HT-29 (cell line): Measurements from ENCODE around the gene RPL13. TPM values are rescaled to one million over a fixed set of nuclear protein-coding genes. Genes with fewer than 3 reads are reported as not detected.

Experiments
- DNase-seq: peaks from one replicate; pipeline ENCODE4 v3.0.0-alpha.2; 2015; ENCODE audit warnings: low spot score
- total RNA-seq: library from RNA; depleted of rRNA; stranded (reverse); fragments of >200 nt; shearing (Covaris generic); gene quantifications from 2 replicates; pipeline ENCODE4 v1.2.3, GENCODE V29; 2014

Gene RPL13
- total RNA-seq, 1 experiment from 2014 or later, result 8,222 TPM

DNA sequence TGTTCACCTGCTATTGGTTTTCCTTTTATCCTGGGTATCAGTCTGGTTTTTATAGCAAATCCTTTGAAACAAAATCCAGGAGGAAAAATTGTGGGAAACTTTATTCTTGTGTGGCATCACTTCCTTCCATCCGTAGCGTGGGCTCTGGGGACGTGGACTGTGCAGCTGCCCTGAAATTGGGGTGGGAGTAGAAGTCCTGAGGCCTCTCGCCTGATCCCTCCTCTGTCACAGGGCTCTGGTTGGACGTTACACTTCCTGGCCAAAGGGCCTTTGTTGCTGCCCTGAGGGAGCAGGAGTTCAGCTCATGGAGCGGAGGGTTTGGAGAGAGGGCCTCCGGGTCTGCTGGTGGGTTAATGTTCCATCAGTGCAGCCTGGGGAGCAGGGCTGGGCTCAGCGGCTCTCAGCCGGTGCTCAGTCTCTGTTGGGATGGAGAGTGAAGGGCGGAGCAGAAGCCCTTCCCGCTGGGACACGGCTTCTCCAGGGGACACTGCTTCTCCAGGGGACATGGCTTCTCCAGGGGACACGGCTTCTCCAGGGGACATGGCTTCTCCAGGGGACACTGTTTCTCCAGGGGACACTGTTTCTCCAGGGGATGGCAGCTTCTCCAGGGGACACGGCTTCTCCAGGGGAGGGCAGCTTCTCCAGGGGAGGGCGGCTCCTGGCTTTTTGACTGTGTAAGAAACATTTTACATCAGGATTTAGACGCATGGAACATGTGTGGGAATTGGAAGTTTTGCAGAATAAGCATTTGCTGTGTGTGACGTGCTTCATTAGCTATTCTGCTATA is 15.2 kb upstream of the RPL13 start:
- DNase-seq, result no peak

DNA sequence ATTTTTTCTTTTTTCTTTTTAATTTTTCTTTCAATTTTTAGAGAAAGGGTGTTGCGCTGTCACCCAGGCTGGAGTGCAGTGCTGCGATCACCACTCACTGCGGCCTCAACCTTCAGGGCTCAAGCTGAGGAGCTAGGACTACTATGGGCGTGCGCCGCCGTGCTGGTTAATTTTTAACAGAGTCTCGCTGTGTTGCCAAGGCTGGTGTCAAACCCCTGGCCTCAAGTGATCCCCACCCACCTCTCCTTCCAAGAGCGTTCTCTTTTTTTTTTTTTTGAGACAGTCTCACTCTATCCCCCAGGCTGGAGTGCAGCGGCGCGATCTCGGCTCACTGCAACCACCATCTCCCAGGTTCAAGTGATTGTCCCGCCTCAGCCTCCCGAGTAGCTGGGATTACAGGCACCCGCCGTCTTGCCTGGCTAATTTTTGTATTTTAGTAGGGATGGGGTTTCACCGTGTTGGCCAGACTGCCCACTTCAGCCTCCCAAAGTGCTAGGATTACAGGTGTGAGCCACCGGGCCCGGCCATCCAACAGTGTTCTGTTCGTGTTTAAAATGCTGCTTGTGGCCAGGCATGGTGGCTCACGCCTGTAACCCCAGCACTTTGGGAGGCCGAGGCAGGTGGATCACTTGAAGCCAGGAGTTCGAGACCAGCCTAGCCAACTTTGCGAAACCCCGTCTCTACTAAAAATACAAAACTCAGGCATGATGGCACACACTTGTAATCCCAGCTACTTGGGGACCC is 14.5 kb upstream of the RPL13 start:
- no peak for DNase-seq

DNA sequence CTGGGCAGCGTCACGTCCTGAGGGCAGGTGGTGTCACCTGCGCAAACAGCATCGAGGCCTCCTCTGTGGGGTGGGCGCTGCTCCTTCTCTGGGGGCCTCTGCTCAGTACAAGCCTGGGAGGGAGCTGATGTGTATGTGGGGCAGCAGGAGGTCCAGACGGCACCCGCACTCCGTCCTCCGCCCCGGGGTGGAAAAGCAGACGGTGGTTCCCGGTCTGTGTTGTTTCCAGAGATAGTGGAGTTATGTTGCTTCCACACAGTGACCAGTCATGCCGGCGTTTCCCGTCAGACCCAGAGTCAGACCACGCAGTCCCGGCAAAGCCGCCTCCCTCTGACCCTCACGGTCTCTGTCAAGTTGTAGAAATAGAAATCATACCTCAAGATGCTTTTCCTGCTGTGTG is 13.7 kb upstream of the RPL13 start:
- DNase-seq, result no peak

DNA sequence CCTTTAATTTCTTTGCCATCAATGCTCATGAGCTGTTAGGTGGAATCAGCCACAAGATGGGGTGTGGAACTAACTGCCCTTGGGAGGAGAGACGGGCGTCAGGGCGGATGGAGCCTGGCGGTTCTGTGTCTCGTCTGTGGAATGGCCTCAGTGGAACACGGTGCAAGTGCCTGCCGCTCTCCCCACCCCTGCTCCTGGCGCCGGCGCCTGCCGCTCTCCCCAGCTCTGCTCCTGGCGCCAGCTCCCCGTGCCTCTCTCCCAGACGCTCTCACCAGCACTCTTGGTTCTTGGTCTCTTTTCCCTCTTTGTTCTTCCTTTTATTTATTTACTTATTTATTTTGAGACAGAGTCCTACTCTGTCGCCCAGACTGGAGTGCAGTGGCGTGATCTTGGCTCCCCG is 13.2 kb upstream of the RPL13 start:
- DNase-seq, result no peak

DNA sequence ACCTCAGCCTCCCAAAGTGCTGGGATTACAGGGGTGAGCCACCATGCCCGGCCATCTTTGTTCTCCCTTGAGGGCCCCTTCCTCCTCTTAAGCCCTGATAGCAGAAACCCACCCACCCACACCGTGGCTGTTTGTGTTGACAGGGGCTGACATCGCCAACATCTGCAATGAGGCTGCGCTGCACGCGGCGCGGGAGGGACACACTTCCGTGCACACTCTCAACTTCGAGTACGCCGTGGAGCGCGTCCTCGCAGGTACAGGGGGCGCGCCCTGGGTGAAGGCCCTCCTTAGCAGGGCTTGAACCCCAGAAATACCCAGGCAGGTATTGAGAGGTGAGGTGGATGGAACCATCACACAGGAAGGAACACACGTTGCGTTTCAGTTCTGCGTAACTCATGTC is 12.6 kb upstream of the RPL13 start:
- DNase-seq, result no peak

DNA sequence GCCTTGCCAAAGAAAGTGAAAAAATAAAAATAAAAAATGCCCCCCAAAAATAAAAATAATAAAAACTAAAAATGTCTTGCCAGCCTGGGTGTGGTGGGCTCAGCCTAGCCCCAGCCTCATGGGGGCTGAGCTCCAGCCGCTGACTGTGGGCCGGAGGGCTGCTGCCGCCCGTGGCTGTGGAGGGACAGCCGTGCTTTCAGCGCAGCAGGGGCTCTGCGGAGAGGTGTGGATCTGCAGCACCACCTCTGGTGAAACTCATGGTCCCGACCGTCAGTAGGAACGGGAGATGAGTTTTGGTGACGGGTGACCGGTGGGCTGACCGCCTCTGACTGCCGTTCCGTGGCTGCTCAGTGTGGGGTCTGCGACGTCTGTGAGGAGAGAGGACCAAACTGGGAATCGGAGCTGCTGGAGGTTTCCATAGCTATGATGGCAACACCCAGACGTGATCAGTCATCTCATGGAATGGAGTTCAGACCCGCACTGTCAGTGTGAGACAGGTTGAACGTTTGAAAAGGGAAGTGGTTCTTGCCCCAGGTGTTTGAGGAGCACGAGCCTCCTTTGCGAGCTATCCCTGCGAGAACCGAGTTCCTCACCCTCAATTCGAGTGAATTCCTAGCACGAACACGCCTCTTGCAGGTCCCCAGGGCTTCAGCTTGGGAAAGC is 12.0 kb upstream of the RPL13 start:
- DNase-seq, result no peak

DNA sequence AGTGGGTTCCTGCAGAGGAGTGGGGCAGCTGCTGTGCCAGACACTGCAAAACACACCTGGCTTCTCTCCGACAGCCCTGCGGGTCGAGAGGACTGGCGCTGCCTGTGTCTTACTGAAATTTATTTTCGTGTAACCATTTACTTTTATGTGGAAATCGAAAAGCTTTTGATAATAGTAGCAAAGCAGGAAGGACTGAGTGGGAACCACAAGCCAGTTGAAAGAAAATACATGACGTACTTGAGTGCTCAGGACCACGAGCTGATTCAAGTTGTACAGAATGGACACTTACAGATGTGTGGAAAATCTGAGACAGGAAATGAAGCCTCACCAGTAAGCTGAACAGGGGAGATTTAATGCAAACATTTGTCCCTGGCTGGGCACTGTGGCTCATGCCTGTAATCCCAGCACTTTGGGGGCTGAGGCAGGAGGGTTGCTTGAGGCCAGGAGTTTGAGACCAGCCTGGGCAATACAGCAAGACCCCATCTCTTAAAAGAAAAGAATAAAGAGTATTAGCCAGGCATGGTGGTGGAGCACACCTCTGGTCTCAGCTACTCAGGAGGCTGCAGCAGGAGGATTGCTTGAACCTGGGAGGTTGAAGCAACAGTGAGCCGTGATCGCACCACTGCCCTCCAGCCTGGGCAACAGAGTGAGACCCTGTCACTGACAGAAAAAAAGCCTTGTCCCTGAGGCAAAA is 11.3 kb upstream of the RPL13 start:
- DNase-seq, result no peak

DNA sequence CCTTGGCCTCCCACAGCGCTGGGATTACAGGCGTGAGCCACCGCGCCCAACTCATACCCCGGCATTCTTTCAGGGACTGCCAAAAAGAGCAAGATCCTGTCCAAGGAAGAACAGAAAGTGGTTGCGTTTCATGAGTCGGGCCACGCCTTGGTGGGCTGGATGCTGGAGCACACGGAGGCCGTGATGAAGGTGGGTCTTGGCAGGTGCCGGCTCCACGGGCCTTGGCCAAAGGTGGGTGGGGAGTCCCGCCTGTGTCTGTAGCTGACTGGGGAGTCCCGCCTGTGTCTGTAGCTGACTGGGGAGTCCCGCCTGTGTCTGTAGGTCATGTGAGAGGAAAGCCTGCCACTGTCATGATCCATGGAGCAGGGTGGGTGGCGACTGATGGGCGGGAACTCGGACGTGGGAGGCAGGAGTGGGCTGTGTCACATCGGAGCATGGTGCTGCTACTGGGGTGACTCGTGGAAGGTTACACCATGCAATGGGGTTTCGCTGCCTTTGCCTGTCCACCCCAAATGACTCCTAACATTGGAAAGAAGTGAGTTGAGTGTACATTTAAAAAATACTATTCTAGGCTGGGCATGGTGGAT is 10.0 kb upstream of the RPL13 start:
- DNase-seq, result no peak

DNA sequence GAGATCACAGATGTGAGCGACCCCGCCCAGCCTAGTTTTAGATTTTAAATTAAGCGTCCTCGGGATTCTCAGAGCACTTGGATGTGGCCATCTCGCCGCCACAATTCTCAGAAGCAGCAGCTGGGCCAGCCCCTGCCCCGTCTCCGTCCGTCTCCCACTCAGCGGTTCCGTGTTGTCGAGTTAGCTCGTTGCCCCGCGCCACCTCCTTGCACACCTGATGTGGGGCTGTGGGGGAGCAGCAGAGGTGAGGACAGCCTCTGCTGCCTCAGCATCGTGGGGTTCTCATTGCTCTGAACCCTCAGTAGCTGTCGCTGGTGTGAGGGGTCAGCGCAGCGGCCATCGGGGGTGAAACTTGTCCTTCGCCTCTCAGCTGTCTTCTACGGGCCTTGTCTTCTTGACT is 8.2 kb upstream of the RPL13 start:
- DNase-seq, result no peak

DNA sequence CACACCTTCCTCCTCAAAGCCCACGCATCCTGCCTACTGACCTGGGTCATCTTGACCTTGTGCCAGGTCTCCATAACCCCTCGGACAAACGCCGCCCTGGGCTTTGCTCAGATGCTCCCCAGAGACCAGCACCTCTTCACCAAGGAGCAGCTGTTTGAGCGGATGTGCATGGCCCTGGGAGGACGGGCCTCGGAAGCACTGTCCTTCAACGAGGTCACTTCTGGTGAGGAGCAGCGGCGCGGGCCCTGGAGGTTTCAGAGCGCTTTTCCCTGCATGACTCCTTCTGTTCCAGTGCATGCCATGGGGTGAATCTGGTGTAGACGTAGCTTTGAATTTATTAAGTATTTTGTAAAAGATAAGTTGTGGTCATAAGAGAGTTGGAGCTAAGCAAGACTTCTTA is 7.6 kb upstream of the RPL13 start:
- DNase-seq, result no peak

DNA sequence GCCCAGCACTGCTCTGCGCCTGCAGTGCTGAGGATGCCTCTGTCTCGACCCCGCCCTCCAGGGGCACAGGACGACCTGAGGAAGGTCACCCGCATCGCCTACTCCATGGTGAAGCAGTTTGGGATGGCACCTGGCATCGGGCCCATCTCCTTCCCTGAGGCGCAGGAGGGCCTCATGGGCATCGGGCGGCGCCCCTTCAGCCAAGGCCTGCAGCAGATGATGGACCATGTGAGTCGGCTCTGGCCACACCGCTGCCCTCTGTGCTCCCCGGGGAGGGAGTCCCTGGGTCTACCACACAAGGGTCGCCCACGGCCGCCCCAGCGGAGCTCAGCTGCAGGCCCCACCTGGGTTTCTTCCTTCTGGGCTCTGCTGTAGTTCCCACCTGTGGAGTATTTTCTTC is 6.7 kb upstream of the RPL13 start:
- DNase-seq, result no peak

DNA sequence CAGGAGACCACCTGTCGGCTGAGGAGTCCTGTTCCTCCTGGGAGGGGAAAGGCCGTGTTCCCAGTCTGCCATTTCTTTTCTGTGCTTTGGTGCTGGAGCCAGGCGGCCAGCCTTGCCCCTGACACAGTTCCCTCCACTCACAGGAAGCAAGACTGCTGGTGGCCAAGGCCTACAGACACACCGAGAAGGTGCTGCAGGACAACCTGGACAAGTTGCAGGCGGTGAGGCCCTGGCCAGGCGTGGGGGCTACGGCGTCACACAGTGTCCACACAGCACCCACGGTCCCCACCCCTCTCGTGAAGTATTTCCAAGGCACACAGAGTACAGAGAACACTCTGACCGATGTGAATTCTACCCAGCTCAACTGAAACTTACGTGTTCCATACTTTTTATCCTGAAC is 6.1 kb upstream of the RPL13 start:
- DNase-seq, result no peak

DNA sequence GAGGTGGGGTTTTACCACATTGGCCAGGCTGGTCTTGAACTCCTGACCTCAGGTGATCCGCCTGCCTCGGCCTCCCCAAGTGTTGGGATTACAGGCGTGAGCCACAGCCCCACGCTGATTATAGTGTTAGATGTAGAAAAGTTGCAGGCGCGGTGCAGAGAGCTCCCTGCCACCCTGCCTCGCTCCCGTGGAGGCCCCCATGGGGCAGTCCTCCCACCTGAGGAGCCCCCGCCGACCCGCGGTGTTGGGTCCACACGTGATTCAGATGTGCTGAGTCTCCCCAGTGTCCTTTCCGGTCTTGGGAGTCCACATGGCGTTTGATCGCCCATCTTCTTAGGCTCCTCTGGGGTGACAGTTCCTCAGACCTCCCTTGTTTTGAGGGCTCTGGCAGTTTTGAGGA is 5.2 kb upstream of the RPL13 start:
- no peak for DNase-seq

DNA sequence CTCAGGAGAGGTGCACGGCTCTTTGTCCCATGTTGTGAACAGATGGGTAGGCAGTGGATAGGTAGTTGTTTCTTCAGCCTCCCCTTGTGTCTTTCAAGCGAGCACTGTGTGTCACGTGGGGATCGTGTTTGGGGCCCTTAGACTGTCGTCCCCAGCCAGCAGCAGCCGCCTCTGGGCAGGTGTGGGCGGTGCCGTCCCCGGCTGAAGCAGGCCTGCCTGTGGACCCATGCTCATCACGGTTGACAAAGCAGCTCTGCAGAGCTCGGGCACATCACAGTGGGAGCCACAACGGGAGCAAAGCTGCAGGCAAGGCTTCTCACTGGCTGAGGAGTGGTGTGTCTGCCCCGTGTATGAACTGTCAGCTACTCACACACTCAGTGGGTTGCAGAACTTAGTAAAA is 4.7 kb upstream of the RPL13 start:
- DNase-seq, result no peak

DNA sequence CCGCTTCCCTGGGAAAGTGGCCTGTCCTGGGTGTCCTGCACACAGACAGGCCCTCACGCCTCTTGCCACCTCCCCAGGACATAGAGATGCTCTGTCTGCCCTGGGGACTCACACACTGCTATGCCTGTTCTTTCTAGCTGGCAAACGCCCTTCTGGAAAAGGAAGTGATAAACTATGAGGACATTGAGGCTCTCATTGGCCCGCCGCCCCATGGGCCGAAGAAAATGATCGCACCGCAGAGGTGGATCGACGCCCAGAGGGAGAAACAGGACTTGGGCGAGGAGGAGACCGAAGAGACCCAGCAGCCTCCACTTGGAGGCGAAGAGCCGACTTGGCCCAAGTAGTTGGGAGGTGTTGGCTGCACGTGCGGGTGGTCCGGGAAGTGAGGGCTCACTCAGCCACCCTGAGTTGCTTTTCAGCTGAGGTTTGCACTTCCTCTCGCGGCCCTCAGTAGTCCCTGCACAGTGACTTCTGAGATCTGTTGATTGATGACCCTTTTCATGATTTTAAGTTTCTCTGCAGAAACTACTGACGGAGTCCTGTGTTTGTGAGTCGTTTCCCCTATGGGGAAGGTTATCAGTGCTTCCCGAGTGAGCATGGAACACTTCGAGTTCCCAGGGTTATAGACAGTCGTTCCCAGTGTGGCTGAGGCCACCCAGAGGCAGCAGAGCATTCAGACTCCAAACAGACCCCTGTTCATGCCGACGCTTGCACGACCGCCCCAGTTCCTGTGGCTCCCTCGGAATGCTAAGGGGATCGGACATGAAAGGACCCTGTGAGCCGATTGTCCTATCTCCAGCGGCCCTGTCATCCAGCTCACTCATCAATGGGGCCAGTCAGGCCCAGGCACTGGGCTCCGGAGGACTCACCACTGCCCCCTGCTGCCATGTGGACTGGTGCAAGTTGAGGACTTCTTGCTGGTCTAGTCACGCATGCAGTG is 3.5 kb upstream of the RPL13 start:
- peak; percentile 72 for DNase-seq

DNA sequence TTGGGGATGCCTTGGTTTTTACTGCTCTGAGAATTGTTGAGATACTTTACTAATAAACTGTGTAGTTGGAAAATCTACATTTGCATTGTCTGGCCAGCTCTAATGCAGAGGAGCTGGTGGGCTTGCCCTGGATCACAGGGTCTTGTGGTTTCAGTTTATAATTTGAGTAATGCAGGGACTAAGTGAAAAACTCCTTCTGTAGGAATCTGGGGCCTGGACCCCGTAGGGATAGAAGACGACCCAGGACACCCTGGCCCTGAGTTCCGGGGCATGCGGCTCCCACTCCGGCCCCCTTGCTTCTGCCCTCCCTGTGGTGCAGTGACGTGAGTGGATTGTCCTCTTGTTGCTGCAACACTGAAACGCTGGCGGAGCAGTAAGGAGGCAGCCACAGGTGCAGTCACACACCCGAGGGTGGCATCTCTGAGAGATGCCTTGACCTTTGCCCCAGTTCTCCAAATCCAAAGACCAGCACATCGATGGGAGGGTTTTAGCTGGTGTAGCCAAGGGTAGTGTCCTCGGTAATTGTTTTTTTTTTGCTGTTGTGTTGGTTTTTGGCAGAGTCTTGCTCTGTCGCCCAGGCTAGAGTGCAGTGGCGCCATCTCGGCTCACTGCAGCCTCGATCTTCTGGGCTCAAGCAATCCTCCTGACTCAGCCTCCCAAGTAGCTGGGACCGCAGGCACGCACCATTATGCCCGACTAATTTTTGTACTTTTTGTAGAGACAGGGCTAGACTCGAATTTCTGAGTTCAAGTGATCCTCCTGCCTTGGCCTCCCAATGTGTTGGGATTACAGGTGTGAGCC is 2.6 kb upstream of the RPL13 start:
- no peak for DNase-seq

DNA sequence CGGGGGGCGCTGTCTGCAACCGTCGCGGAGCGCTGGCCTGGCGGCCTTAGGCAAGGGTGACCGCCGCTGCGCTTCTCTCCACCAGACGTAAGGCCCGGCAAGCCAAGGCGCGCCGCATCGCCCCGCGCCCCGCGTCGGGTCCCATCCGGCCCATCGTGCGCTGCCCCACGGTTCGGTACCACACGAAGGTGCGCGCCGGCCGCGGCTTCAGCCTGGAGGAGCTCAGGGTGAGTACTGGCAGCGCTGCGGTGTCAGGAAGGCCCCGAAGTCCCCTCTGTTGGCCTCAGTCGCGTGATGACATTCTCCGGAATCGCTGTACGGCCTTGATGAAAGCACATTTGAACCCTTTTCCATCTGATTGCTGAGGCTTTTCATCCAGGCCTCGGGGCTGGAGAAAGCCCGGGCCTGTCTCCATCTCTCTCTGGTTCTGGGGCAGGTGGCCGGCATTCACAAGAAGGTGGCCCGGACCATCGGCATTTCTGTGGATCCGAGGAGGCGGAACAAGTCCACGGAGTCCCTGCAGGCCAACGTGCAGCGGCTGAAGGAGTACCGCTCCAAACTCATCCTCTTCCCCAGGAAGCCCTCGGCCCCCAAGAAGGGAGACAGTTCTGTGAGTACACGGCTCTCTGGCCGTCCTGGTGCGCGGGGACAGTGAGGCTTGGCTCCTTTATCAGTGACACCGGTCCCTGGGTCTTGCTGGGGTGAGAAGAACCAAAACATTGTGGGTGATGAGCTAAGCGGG is 831 bp downstream of the RPL13 start:
- DNase-seq, result no peak

DNA sequence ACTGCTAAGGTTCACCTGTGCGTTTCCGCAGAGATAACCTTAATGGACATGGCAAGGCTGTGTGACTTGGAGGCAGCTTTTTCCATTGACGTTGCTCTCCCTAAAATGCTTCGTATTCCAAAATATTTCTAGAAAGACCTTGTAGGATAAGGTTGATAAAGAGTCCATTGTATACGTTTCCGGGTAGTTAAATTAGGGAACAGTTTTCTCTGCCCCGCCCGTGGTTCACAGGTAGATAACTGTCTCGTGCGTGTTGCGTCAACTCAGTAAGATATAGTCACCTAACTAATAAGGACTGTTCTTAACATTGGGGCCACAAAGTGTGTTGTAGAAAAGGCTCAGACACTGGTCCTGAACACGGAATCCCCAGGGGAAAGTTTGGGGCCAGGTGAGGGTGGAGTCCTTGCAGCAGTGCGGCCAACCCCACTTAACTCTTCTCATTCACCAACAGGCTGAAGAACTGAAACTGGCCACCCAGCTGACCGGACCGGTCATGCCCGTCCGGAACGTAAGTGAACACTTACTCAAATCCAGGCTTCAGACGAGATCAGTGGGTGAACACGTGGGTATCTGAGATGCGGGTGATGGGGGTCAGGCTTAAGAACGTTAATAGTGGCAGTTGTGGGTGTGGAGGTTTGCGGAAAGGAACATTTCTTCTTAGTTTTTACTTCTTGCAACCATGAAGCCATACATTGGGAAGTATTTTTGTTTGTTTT is 1.6 kb downstream of the RPL13 start:
- peak; percentile 59 for DNase-seq
